IPS-20b (cell line): ENCODE data around the gene IGF2R.
A peak's percentile ranks its signal among the peaks of the same experiment; 100 is the strongest.

Experiments
- H3K27ac ChIP-seq: one replicate; pipeline ENCODE4 v1.5.1; 2013; ENCODE audit warnings: low read length
- H3K27me3 ChIP-seq: 2 replicates; pipeline ENCODE4 v1.6.1; 2013; ENCODE audit warnings: mild to moderate bottlenecking, low read length, inconsistent platforms; ENCODE audit not compliant: insufficient read depth
- H3K36me3 ChIP-seq: 2 replicates; pipeline ENCODE4 v1.6.1; 2013; ENCODE audit warnings: low read depth, mild to moderate bottlenecking, inconsistent platforms, low read length, moderate library complexity; ENCODE audit not compliant: insufficient read depth
- H3K4me1 ChIP-seq: 2 replicates; pipeline ENCODE4 v1.6.1; 2013; ENCODE audit warnings: mild to moderate bottlenecking, control low read depth, inconsistent platforms, low read length, moderate library complexity; ENCODE audit not compliant: insufficient read depth
- H3K4me3 ChIP-seq: 2 replicates; pipeline ENCODE4 v1.5.1; 2013; ENCODE audit warnings: mild to moderate bottlenecking, low read length, inconsistent platforms
- H3K9ac ChIP-seq: 2 replicates; pipeline ENCODE4 v1.6.1; 2013; ENCODE audit warnings: low read depth, mild to moderate bottlenecking, inconsistent platforms, low read length, moderate library complexity
- H3K9me3 ChIP-seq: 2 replicates; pipeline ENCODE4 v1.6.1; 2013; ENCODE audit warnings: mild to moderate bottlenecking, low read depth, low read length, inconsistent platforms; ENCODE audit not compliant: insufficient read depth

The IGF2R gene

DNA sequence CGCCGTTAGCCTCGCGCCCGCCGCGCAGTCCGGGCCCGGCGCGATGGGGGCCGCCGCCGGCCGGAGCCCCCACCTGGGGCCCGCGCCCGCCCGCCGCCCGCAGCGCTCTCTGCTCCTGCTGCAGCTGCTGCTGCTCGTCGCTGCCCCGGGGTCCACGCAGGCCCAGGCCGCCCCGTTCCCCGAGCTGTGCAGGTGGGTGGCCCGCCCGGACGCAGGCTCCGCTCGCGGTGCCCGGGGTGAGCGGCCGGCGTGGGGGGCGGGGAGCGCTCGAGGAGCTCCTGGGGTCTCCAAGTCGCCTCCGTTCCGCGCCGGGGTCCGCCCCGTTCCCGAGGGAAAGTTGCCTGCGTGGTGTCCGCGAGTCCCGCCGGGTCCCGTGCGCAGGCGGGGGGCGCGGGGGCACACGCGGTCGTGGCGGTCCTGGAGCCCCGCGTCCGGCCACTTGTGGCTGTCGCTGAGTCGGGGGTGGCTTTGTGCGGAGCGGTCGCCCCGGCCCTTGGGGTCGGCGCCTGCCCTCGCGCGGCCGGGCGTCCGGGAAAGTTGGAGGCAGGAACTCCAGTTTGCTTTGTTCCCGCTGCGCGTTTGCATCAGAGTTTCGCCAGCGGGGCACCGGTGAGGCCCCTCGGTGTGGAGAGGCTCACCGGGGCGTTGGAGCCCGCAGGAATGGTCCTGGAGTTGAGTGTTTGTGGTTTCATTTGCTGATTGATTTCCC, 476 bp downstream of the IGF2R start:
- no peak overlapping the region for H3K27ac ChIP-seq
- peaks cover 30% of the 10 kb centered on the region for H3K27me3 ChIP-seq
- H3K4me1 ChIP-seq, result peaks cover 30% of the 10 kb centered on the region
- peak overlapping the region; percentile 88; the same call in 1 of the 2 replicates for H3K9ac ChIP-seq
- peak overlapping the region; percentile 80 for H3K4me3 ChIP-seq
- no peaks in the 10 kb centered on the region for H3K36me3 ChIP-seq
- H3K9me3 ChIP-seq, result no peaks in the 10 kb centered on the region

DNA sequence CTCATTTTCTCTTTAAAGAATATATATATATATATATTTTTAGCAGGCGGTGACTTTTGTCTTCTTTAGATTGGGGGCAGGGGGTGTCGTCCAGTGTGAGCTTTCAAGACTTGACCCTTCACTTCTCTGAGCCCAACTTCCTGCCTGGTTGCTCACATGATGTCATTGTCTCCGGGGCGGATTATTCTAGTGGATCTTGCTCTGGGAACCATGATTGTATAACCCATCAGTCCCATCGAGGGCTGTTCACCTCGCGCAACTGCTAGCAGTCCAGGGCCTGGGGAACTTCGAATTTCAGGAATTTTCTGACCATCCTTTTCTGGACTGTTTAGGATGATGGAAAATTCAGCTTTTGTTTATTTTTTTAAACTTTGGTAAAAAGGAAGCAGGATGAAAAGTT, 1.0 kb downstream of the IGF2R start:
- no peak overlapping the region for H3K27ac ChIP-seq

DNA sequence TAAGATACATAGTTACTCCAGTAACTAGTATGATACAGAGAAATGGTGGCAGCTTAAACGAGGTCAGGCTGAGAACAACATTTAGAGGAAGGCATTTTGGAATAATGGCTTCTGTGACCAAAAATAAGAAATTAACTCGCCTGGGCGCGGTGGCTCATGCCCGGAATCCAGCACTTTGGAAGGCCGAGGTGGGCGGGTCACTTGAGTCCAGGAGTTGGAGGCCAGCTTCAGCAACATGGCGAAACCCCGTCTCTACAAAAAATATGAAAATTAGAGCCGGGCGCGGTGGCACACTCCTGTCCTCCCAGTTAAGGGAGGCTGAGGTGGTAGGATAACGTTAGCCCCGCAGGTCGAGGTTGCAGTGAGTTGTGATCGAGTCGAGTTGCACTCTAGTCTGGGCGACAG, 1.8 kb downstream of the IGF2R start:
- Histone ChIP-seq H3K27me3 (peaks cover 17% of the 10 kb centered on the region), H3K27ac (no peak overlapping the region), H3K4me1 (peaks cover 33% of the 10 kb centered on the region), H3K9ac (peak overlapping the region; percentile 88; the same call in 1 of the 2 replicates), H3K9me3 (no peaks in the 10 kb centered on the region), H3K4me3 (peak overlapping the region; percentile 80), H3K36me3 (no peaks in the 10 kb centered on the region)

More for the DNA sequence above, 1.0 kb downstream of the IGF2R start:
- Histone ChIP-seq H3K4me1 (peaks cover 33% of the 10 kb centered on the region), H3K4me3 (peak overlapping the region; percentile 80), H3K9ac (peak overlapping the region; percentile 88; the same call in 1 of the 2 replicates), H3K36me3 (no peaks in the 10 kb centered on the region), H3K27me3 (peaks cover 24% of the 10 kb centered on the region), H3K9me3 (no peaks in the 10 kb centered on the region)

DNA sequence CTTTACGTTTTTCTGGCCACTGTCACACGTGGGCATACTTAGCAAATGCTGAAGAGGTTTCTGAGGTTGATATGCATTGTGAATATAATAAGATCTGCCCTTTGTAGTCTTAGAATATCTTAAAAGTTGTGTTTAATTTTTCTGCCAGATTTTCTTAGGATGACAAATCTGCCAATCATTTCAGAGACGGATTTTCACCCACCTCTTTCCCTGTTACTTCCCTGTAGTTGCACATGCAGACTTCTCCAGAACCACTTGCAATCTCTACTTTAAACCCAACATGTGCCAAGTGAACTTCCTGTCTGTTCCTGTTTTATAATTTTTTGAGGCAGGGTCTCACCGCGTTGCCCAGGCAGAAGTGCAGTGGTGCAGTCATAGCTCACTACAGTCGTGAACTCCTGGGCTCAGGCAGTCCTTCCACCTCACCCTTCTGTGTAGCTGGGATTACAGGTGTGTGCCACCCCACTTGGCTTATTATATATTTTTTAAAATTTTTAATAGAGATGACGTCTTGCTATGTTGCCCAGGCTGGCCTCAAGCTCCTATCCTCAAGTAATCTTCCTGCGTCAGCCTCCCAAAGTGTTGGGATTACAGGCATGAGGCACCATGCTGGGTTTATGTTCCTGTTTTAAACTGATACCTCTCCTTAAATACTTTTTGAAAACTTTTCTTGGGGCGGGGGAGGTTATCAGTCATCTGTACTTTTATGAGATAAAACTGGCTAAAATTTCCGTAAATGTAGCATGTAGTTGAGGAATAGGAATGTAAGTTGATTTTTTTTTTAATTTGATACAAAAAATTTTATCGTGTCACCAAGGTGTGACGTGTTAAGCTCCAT, 2.7 kb downstream of the IGF2R start:
- H3K27ac ChIP-seq, result no peak overlapping the region
- H3K4me1 ChIP-seq, result peaks cover 33% of the 10 kb centered on the region
- 0 out of 2 replicates have a peak overlapping the region, but pooled peaks have one; percentile 7 for H3K9ac ChIP-seq

DNA sequence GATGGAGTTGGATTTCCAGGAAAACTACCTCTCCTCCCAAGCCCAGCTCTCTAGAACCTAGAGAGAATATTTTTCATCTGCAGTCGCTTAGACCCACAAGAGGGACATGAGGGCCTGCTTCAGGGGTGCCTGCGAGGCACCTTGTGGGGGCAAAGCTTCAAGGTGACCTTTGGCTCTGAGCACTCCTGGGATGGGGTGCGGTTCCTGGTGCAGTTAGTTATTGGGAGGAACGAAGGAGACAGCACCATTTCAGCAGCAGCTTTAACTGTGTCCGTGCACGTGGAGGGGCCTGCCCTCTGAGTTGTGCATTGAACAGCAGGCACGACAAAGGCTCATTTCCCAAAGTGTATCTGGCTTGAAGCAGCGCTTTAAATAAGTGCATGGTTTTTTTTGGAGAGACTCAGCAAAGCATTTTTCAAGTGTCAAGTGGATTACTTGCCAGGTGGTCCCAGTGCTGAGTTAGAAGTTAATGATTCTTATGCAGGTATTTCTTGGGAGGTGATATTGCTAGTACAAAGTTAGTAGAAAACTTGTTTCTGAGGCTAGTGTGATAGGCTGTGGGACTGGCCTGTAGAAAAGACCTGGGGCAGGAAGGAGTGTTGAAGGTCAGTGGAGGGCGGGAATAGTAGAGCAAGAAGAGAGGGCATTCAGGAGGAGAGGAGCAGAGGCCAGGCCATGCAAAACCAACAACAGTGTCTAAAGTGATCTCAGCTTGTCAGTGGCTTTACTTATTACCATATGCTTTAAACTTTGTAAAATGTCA, 3.8 kb downstream of the IGF2R start:
- Histone ChIP-seq H3K27me3 (peaks cover 4% of the 10 kb centered on the region; the same call in 1 of the 2 replicates), H3K27ac (no peak overlapping the region), H3K4me3 (no peak overlapping the region), H3K4me1 (peaks cover 41% of the 10 kb centered on the region), H3K36me3 (no peaks in the 10 kb centered on the region), H3K9me3 (no peaks in the 10 kb centered on the region), H3K9ac (no peak overlapping the region)

More for the DNA sequence above, 2.7 kb downstream of the IGF2R start:
- peaks cover 10% of the 10 kb centered on the region for H3K27me3 ChIP-seq
- no peaks in the 10 kb centered on the region for H3K9me3 ChIP-seq
- no peak overlapping the region for H3K4me3 ChIP-seq
- H3K36me3 ChIP-seq, result no peaks in the 10 kb centered on the region

DNA sequence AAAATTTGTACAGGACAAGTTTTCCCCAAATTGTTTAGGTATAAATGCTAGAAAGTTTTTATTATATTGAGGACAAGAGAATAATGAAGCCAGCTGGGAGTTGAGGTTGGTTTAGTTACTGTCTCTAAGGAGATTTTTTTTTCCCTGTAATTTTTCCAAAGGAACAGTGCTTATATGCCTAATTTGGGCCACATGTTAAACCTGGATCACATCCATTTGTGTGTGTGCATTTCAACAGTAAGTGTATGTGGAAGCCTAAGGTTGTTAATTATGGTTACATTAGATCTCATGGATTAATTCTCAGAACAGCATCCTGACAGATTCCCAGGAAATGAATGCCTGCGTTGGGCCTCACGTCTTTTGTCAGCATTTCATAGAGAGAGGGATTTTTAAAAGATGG, 4.5 kb downstream of the IGF2R start:
- Histone ChIP-seq H3K27ac (no peak overlapping the region), H3K9ac (no peak overlapping the region), H3K4me1 (peaks cover 47% of the 10 kb centered on the region), H3K9me3 (no peaks in the 10 kb centered on the region), H3K27me3 (no peaks in the 10 kb centered on the region), H3K4me3 (no peak overlapping the region), H3K36me3 (no peaks in the 10 kb centered on the region)

DNA sequence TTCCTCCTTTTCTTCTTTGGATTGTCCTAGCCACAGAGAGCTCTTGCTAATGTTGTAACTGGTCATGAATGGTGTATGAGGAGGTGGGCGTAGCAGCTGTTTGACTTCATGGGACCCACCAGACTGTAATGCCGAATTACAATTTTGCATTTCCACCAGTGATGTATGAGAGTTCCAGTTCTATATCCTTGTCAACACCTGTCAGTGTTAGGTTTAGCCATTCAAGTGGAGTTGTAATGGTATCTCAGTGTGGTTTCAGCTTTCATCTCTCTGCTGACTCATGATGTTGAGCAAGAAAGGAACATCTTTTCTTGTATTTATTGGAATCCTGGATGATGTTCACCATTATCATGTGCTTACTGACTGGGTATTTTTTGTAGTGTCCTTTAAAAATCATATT, 5.1 kb downstream of the IGF2R start:
- Histone ChIP-seq H3K4me1 (peaks cover 53% of the 10 kb centered on the region), H3K4me3 (no peak overlapping the region), H3K9me3 (no peaks in the 10 kb centered on the region), H3K36me3 (no peaks in the 10 kb centered on the region), H3K9ac (no peak overlapping the region), H3K27me3 (no peaks in the 10 kb centered on the region), H3K27ac (no peak overlapping the region)

DNA sequence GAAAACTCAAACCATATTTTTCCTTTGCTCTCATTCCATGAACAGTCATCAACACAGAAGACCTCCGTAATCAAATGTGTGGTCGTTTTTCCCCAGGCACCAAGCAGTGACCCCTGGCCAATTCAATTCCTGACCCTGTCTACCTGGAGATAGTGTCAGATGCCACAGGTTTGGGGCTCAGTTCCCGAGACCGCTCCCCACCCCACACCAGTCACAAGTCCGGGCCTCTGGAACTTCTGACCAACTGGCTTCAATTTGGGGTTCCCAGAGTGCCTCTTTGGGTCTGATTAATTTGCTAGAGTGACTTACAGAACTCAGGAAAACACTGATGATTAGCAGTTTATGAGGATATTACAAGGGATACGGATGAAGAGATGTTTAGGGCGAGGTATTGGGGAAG, 6.0 kb downstream of the IGF2R start:
- Histone ChIP-seq H3K27me3 (no peaks in the 10 kb centered on the region), H3K36me3 (no peaks in the 10 kb centered on the region), H3K4me1 (peaks cover 60% of the 10 kb centered on the region), H3K4me3 (no peak overlapping the region), H3K9me3 (no peaks in the 10 kb centered on the region), H3K27ac (no peak overlapping the region), H3K9ac (no peak overlapping the region)

DNA sequence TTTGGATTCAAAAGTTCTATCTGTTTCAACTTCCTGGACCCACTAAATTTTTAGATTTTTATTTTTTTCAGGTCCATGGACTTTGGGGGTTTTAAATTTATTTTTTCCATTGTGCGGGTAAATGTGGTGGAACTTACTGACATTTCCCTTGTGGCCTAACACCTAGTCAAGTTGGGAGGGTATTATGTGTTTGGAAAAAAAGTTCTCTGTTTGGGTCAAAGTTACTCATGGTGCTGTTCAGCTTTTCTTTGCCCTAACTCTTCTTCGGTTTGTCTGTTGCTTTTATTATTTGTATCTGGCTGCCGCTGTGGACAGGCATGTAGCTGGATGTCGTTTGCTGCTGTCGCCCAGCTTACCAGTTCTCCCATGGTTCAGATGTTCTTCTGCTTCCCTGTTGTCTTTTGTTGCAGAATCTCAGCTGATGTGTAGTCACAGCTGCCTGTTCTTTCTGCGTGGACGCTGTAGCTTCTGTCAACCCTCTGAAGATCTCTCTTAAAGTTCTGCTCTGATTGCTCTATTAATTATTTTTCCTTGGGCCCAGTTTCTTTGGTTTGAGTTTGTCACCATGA, 7.9 kb downstream of the IGF2R start:
- Histone ChIP-seq H3K4me1 (peaks cover 55% of the 10 kb centered on the region), H3K4me3 (no peak overlapping the region), H3K27me3 (no peaks in the 10 kb centered on the region), H3K9ac (no peak overlapping the region), H3K27ac (no peak overlapping the region), H3K36me3 (no peaks in the 10 kb centered on the region), H3K9me3 (no peaks in the 10 kb centered on the region)

DNA sequence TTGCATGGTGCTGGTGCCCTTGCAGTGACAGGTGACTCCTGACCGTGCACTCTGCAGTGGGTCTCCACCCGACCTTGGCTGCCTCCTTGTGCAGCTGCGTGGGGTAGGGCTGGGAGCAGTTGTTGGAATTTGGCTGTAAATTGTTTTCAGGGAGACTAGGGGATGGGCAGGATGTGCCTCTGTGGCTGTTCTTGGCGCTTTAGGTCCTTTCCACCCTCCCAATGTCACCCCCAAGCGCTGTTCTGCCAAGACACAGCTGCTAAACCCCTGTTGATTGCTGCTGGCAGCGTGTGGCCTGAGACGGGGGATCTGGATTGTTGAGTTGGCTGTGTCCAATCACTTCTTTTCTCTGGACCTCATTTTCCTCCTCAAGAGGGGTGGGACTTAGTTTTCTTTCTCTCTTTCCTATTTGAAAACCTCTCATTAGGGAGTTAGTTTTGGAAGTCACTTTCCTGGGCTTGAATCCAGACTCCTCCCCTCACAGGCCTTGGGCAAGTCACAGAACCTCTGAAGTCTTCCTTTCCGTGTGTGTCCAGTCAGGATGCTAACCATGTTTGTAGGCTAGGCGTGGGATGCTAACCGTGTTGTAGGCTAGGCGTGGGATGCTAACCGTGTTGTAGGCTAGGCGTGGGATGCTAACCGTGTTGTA, 8.5 kb downstream of the IGF2R start:
- H3K9me3 ChIP-seq, result no peaks in the 10 kb centered on the region
- H3K27ac ChIP-seq, result no peak overlapping the region
- no peaks in the 10 kb centered on the region for H3K27me3 ChIP-seq
- no peaks in the 10 kb centered on the region for H3K36me3 ChIP-seq
- peaks cover 49% of the 10 kb centered on the region for H3K4me1 ChIP-seq
- no peak overlapping the region for H3K4me3 ChIP-seq
- peak overlapping the region; percentile 24; the same call in 1 of the 2 replicates for H3K9ac ChIP-seq

DNA sequence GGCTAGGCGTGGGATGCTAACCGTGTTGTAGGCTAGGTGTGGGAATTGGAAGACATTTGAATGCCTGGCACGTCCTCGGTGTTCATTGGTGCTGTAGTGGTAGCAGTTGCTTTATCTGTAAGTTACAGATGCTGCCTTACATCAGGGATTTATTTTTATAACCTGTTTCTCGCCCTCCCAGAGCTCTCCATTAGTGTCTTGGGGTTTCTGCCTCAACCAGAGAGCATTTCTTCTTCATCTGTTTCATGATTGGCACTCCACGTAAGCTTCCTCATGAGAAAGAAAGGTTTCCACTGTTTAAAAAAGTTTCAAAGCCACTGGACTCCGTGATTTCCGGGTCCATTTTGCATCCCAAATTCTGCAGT, 9.0 kb downstream of the IGF2R start:
- Histone ChIP-seq H3K9me3 (no peaks in the 10 kb centered on the region), H3K4me3 (peak overlapping the region; percentile 4; the same call in 1 of the 2 replicates), H3K27me3 (no peaks in the 10 kb centered on the region), H3K36me3 (no peaks in the 10 kb centered on the region), H3K4me1 (peaks cover 44% of the 10 kb centered on the region), H3K27ac (no peak overlapping the region), H3K9ac (peak overlapping the region; percentile 54; the same call in 1 of the 2 replicates)
